ENCODE data around the gene BPIFB6.

- no peak for TF ChIP-seq CTCF (IDR thresholded peaks at IDR 0.05; ENCODE audit: low read length)
- TF ChIP-seq EZH2 (optimal IDR thresholded peaks at IDR 0.05; ENCODE audit: low read depth, low read length): no peak
Observed at GRCh38 chr20:33021879-33022278, 9.6 kb upstream of the BPIFB6 start.

Measured in MM.1S (cell line).